NCI-H146 treated with DMSO at 0.1 percent for 48 hours (cell line): ENCODE results near the gene SYCP2.
"Not testable (repeated sequence)": the region's sequence is repeated elsewhere in the genome, so short reads cannot be mapped to it uniquely, and the experiment has no call there.

Experiments used
- DNase-seq: peaks from one replicate; lab custom pipeline; 2025; ENCODE audit not compliant: unreplicated experiment; lab: John Stamatoyannopoulos, UW

The SYCP2 gene

DNA sequence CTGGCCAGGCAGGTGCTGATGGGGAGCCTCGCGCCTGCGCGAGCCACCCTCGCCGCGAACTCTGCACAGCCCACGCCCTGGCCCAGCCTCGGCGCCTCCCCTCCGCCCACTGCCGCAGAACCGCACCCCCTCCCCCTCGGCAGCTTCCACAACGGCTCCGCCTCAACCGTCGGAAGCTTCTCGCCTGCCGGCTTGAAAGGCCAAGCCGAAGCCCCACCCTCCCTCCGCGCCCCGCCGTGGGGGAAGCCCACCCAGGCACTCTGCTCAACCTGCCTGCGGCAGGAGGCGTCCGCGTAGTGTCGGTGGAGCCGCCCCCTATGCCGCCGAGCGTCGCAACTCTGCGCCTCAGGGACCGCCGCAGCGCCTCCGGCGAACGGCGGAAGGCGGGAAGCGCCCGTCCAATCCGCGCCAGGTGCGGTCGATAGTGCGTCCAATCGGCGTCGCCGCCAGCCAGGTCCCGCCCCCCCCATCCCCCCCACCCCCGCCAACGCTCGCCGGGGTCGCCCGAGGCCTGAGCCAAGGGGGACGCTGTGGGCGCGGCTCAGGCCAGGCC is at the start of gene SYCP2:
Gene SYCP2 (minus strand): TSS at position 342 of the 553 bp plus-strand sequence. CDS start 11,224 bp downstream, outside the sequence.
- no peak for DNase-seq

DNA sequence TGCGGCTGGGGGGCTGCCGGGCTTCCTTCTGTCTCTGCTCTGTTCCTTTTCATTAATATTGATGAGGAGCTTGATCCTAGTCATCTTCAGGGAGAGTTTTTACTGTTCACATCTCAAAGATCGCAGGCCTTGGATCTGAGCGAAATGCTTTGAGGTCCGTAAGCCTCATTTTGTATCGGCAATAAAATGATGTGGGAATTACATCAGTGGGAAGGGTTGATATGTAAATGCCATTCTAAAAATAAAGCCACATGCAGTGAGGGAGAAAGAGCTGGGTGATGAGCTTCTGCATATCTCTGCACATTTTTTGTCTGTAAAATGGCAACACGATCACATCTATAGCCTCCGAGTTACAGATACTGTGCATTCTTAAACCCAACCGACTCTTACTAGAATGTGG is 49.6 kb upstream of the SYCP2 start:
- DNase-seq = no peak

- no peak for DNase-seq
These were observed 43.6 kb upstream of the SYCP2 start for GRCh38 chr20:59977086-59977485.

DNA sequence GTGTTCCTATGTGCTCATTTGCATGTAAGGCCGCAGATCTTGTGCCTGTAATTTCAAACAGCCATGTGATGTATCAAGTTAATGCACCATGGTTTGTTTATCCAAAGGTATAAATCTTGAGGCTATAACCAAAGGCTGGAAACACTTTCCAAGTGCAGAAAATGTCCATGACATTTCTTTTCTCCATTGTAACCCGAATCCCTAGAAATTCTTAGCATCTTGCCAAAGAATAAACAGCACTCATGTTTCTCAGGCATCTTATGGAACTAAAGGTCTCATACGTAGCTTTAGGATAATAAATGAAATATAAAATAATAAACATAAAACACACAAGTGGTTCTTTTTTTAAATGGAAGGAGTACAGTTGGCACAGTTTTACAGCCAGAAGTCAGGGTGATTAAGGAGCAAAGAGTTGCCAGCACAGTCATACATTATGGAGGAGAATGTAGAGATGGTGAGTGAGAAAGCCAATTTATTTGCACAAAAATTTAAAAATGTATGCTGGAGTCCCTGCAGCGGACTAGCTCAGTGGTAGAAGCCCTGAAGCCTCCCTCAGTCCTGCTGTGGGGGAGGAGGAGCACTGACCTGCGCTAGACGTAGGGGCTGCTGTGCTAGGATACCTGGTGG is 42.8 kb upstream of the SYCP2 start:
- DNase-seq = no peak

- no peak for DNase-seq
These were observed 38.8 kb upstream of the SYCP2 start for GRCh38 chr20:59972037-59972801.

DNA sequence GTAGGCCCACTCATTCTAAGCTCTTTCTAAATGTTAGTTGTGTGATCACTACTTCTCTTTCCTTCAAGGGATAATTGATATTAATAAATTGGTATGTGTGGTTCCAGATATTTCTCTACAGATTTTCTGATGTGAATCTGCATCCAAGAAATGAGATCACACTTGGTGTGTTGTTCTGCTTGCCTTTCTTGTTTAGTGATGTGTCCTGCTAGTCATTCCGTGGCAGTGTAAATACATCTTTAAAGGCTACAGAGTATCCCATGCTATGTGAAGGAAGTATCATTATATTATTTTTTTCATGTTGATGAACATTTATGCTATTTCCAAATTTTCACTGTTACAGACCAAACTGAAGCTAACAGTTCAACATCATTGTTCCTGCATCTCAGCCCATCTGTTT is 38.0 kb upstream of the SYCP2 start:
- no peak for DNase-seq

DNA sequence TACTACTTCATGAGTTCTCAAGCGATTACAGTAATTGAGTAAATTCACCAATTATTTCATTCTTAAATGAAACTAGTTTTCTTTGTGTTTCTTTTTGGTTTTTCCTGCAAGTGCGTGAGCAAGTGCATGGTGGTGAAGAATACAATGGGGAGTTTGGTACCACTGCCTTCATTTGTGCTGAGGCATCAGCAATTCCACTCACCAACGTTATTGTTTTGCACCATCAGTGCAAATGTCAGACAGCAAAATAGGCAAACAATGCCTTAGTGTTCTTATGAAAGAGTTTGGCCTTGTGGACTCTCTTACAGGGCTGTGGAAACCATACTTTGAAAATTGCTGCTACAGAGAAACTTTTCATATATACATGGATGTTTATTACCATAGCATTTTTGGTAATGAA is 33.0 kb upstream of the SYCP2 start:
- DNase-seq = no peak

- no peak for DNase-seq
These were observed 28.7 kb upstream of the SYCP2 start for GRCh38 chr20:59962155-59962554.

DNA sequence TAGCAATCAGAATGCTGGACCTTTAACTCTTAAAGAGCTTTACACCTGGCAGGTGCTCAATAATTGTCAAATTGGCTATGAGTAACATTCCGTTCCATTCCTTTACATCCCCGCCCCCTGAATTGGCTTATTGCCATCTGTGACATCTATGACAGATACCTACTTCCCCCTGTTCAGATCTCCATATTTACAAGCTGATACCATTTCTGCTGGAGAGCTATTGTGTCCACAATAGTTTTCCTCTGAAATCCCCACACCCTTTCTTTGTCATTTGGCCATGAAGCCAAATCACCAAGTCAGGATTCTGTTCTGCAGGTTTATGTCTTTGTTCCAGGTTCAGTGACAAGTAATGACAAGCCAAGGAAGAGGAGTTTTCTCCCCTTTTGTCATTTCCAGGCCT is 28.0 kb upstream of the SYCP2 start:
- no peak for DNase-seq

GRCh38 chr20:59958626-59959025 is 25.2 kb upstream of the SYCP2 start:
- DNase-seq = peak; percentile 6

GRCh38 chr20:59958123-59958522 is 24.7 kb upstream of the SYCP2 start, which contains the start of gene CDH26:
Gene CDH26, plus strand, starts transcription at chr20:59958423. Its CDS starts 304 bp downstream, at chr20:59958727.
- DNase-seq = no peak

- DNase-seq = not testable (repeated sequence)
These were observed 24.1 kb upstream of the SYCP2 start for GRCh38 chr20:59957568-59957967.

DNA sequence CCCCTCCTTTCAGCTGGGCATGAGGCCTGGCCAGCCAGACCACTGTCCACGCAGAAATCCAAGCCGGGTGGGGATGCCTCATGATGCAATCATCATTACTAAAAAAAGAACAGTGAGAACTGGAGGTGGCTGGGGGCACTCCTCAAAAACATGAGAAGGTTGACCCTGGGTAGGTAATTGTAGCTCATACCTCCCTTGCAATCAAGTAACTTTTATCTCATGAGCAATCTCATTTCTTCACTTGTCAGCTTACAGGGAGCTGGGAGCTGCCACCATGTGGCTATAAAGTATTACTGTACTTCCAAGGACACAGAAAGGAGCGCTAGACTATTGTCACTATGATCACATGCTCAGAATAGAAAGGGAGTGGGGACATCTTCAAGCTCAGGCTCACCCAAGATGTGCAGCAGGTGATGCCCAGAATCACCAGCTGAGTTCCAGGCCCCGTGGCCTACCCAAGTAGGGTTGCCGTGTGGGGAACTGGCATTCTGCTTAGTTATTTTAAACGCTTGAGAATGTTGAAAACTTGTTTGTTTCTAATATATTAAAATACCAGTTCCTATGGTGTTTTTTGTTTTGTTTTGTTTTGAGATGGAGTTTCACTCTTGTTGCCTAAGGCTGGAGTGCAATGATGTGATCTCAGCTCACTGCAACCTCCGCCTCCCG is 21.8 kb upstream of the SYCP2 start:
- peak; percentile 27 for DNase-seq

GRCh38 chr20:59954718-59955117 is 21.3 kb upstream of the SYCP2 start:
- DNase-seq = no peak

DNA sequence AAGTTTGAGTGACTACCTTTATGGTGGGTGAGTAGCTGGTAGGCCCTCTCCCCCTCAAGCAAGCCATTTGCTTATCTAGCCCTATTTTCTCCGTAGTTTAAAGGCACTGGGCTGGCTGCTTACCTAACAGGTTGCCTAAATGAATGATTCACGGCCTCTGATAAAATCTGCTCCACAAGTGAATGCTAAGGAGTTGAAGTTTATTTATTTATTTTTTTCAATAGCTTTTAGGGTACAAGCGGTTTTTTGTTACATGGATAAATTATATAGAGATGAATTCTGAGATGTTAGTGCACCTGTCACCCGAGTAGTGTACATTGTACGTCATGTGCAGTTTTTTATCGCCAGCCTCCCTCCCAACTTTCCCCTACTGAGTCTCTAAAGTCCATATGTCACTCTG is 16.5 kb upstream of the SYCP2 start:
- DNase-seq = no peak

DNA sequence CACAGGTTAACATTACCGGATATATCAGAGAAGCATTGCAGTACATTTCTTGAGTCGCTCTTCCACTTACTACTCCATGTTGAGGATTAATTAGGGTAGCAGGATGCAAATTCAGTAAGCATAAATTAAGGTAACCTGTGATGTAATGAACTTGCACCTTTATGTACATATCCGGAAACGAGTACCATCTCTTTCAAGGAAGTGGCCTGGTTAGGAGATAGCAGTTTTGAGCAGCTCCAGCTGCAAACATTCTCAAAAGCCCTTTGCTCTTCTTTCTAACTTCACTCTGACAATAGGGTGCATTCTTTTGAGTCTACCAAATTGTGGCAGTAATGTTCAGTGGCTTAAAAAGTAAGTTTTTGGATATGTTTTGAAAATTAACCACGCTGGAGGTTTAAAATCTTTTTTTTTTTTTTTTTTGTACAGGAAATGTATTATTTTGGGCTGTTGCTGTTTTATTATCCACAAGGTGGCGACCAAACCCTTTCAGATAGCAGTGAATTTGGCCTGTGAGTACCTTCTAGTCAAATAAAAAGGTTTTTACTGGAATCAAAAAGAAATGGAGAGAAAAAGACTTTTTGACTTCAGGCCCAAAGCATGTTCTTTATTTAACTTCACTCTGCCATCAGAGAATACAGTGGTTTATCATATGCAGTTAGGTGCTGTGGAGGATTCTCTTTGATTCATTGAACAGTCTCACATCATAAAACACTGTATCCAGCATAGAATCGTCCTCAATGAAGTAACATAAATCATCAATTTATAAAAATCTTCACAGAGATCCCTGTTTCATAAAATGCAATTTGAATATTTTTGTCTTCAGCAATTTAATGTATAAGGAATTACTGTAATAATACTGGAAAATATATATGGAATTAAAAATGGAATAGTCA is 15.6 kb upstream of the SYCP2 start:
- DNase-seq = peak; percentile 51

DNA sequence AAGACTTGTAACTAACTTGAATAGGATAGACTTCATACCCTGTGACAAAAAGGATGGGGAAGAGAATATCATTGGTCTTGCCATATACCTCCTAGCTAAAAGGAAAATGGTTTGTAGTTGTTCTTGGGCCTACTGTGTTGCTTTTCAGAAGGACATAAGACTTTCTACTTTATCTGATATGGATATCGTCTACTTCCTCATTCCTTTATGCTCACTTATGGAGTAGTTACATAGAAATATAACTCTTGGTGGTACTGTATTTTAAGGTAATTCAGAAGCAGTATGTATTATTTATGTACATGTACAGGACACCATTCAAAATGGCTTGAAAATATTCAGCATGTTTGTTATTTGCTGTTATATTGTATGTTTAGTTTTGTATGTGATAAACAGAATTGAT is 14.8 kb upstream of the SYCP2 start:
- no peak for DNase-seq

GRCh38 chr20:59947376-59947775 is 13.9 kb upstream of the SYCP2 start:
- no peak for DNase-seq

DNA sequence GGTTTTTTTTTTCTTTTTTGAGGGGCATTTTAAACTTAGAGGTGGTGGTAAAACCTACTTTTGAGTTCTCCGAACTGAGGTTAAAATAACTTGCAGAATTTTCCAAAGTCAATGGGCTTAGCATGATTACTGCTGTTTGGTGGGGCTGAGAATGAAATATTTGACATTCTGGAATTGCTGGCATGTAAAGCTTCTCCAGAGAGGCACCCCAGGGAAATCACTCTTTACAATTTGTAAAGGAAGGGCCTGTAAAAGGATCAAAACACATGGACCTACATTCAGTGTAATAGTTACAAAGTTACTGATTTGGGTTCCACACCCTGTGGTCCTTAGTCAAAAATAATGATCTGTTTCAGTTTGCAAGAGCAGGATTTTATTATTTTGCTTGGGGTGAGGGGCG is 12.3 kb upstream of the SYCP2 start:
- no peak for DNase-seq

DNA sequence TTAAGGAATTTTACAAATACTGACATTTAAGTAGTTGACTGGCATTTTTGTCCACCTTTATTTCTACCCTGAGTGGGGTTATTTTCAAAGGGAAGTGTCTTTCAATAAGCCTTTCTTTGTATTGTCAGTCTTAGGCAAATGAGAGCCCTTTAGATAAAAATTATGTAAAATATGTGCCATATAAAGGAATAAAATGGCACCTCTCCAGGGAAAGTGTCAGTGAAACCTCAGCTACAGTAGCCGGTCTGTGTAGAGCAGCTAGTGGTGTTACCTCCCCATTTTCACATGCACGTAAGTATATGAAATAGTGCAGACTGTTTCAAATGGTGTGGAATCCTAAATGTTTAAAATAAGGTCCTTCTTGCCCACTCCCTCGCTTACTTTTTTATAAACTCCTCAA is 11.7 kb upstream of the SYCP2 start:
- DNase-seq = no peak

DNA sequence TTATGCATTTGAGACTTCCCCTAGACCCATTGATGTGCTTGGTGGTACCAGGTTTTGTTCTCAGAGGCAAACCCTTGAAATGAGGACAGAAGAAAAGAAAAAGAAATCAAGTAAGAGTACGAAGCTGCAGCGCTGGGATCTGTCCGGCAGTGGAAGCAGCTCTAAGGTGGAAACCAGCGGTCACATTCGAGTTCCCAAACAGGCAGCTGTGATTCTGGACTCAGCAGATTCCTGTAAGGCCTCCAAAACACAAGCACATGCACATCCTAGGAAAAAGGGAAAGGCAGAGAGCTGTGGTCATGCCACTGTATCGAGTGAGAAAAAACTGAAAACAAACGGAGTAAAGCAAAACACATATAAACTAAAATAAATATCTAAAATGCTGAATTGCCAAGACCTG is 11.3 kb upstream of the SYCP2 start:
- no peak for DNase-seq
